Measurements from ENCODE around the gene GALNT17. TPM values are rescaled to one million over a fixed set of nuclear protein-coding genes. Genes with fewer than 3 reads are reported as not detected.

GALNT17 gene
- total and polyA plus RNA-seq, 12 donors, result 0.94 to 37.5 (median 8.1) TPM

GRCh38 chr7:71661671-71662224, 529.8 kb downstream of the GALNT17 start:
- Histone ChIP-seq H3K4me3 (no peak overlapping the region), H3K27ac (no peak overlapping the region), H3K4me1 (replicated peaks in 1 of 2) (no peaks in the 10 kb centered on the region), H3K36me3 (replicated peaks in 1 of 2) (no peaks in the 10 kb centered on the region), H3K9me3 (replicated peaks in 1 of 3) (no peaks in the 10 kb centered on the region), H3K27me3 (no peaks in the 10 kb centered on the region)
- intact Hi-C loops (cut with DNase I), result no loop called here
- no peak for DNase-seq
- TF ChIP-seq POLR2A (IDR thresholded peaks at IDR 0.05), result no peak
- TF ChIP-seq CTCF (IDR thresholded peaks at IDR 0.05), result no peak
- WGBS, 4 donors, result 75 to 100% (median 89%) methylated on average over 1 of the region's 1 CpG

DNA sequence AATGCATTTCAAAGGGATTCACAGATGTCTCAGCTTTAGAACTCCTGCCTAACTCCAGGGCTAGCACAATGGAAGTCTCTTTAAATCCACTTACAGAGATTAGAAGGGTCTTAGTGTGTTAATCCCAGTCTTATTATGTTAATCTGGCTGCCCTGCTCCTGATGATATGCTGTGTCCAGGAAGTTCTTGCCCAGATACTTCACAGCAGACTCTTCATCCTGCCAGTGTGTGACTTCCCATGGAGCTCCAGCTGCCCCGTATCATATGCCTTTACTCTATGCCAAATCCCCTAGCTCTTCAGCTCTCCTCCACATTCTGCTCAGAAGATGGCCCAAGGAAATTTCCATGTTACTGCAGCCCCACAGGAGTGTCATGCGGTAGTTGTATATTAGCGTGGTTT, 533.8 kb downstream of the GALNT17 start:
- Histone ChIP-seq H3K4me3 (no peak overlapping the region), H3K36me3 (replicated peaks in 1 of 2) (no peaks in the 10 kb centered on the region), H3K9me3 (replicated peaks in 1 of 3) (no peaks in the 10 kb centered on the region), H3K27ac (no peak overlapping the region), H3K27me3 (no peaks in the 10 kb centered on the region), H3K4me1 (replicated peaks in 1 of 2) (no peaks in the 10 kb centered on the region)
- intact Hi-C loops (cut with DNase I), result no loop called here
- DNase-seq, result no peak
- TF ChIP-seq POLR2A (IDR thresholded peaks at IDR 0.05) (no peak), CTCF (IDR thresholded peaks at IDR 0.05) (no peak)
- 95 to 100% (median 96%) methylated on average over 3 of the region's 3 CpGs for WGBS, 4 donors

- Histone ChIP-seq H3K27me3 (no peaks in the 10 kb centered on the region), H3K4me3 (no peak overlapping the region), H3K36me3 (replicated peaks in 1 of 2) (no peaks in the 10 kb centered on the region), H3K27ac (no peak overlapping the region), H3K4me1 (replicated peaks in 1 of 2) (no peaks in the 10 kb centered on the region), H3K9me3 (replicated peaks in 1 of 3) (no peaks in the 10 kb centered on the region)
- TF ChIP-seq POLR2A (IDR thresholded peaks at IDR 0.05), result no peak
- TF ChIP-seq CTCF (IDR thresholded peaks at IDR 0.05), result no peak
- intact Hi-C loops (cut with DNase I), result no loop called here
- 88 to 95% (median 93%) methylated on average over 1 of the region's 1 CpG for WGBS, 4 donors
- no peak for DNase-seq
These were observed 536.6 kb downstream of the GALNT17 start for GRCh38 chr7:71668572-71668971.

DNA sequence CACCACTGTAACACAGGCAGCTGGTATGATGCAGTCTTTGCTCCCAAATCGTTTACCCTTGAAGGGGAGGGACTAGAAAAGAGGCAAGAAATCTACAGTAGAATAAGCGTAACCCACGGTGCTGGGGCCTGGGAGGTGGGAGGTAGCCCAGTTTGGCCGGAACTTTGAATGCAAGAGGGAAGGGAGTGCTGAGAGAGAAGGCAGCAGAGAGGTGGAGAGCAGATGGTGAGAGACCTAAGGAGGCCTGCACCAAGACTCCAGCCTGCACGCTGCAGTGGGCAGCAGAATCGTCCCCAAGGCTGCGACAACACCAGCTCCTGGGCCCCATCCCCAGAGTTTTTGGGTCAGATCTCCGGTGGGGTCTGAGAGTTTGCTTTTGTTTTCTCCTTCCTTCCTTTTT, 547.5 kb downstream of the GALNT17 start:
- Histone ChIP-seq H3K27ac (no peak overlapping the region), H3K4me1 (replicated peaks in 1 of 2) (peaks cover 0 to 6% of the 10 kb centered on the region in 2 donors), H3K36me3 (replicated peaks in 1 of 2) (no peaks in the 10 kb centered on the region), H3K9me3 (replicated peaks in 1 of 3) (no peaks in the 10 kb centered on the region), H3K4me3 (no peak overlapping the region), H3K27me3 (no peaks in the 10 kb centered on the region)
- intact Hi-C loops (cut with DNase I), result no loop called here
- 62 to 76% (median 66%) methylated on average over 8 of the region's 8 CpGs for WGBS, 4 donors
- no peak for DNase-seq
- no peak for TF ChIP-seq CTCF (IDR thresholded peaks at IDR 0.05)
- no peak for TF ChIP-seq POLR2A (IDR thresholded peaks at IDR 0.05)
